SK-N-SH (cell line): ENCODE results near the gene DDC.

ENCODE experiments used
- CHD2 ChIP-seq: fragments of 150-350 bp; IDR thresholded peaks from 2 replicates; pipeline ENCODE4 v1.6.1; 2018; ENCODE audit warnings: low read length; ENCODE audit not compliant: partially characterized antibody
- NFIC ChIP-seq: IDR thresholded peaks from 2 replicates; pipeline ENCODE4 v1.4.0; 2012; ENCODE audit warnings: borderline replicate concordance
- REST ChIP-seq: IDR thresholded peaks from 2 replicates; pipeline ENCODE4 v1.6.1; 2012; ENCODE audit warnings: mild to moderate bottlenecking, low read depth, low read length, moderate library complexity
- RFX5 ChIP-seq: IDR thresholded peaks from 2 replicates; pipeline ENCODE4 v1.6.1; 2012; ENCODE audit warnings: mild to moderate bottlenecking, improper control_type of control experiment, low read length
- USF1 ChIP-seq: IDR thresholded peaks from 2 replicates; pipeline ENCODE4 v1.4.0; 2012; ENCODE audit warnings: low read depth, borderline replicate concordance
- ZBTB33 ChIP-seq: IDR thresholded peaks from 2 replicates; pipeline ENCODE4 v1.4.0; 2012; ENCODE audit warnings: low read depth, borderline replicate concordance

GRCh38 chr7:50556247-50556991 lies 8.8 kb downstream of the DDC start:
- no peak for TF ChIP-seq USF1
- no peak for TF ChIP-seq ZBTB33
- no peak for TF ChIP-seq CHD2
- no peak for TF ChIP-seq RFX5
- no peak for TF ChIP-seq NFIC
- TF ChIP-seq REST: no peak
